ENCODE data around the gene MYRF. TPM values are rescaled to one million over a fixed set of nuclear protein-coding genes. Genes with fewer than 3 reads are reported as not detected.

MYRF gene
- total RNA-seq, 2 experiments from 2014 or later: 0.91 to 1.0 TPM

DNA sequence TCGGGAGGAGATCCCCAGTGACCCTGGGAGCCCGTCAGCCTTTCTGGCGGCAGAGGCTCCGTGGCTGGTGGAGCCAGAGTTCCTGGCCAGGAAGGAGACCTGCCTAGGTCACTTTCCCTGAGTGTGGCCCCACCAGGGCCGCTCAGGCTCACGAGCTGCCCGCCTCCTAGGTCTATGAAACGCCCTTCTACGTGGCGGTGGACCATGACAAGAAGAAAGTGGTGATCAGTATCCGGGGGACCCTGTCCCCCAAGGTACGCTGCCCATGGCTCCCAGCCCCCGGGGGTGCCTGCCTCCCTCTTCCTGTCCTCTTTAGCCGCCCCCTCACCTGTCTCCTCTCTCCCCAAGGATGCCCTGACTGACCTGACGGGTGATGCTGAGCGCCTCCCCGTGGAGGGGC lies 17.0 kb upstream of the MYRF start:
- CTCF ChIA-PET: no interaction called here

DNA sequence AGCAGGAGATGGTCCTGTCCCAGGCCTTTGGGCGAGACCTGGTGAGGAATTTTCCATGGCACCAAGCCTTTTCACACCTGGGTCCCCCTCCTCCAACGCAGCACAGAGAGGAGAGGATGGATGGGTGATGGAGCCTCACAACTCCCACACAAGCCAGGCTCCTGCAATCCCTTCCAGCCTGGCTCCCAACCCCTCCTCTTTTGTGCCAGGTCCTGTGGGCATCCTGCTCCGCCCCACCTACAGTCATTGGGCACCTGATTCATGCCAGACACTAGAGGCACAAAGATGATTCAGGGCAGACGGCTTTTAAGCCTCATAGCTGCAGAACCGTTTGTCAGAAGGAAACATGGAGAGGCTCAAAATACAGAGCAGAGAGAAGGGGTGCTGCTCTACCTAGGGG lies 16.1 kb upstream of the MYRF start:
- ChIA-PET CTCF (interaction anchor here (0.6 kb wide), 1 partner anchor 372 kb away, joined by 3 read pairs; no protein-coding TSS in a partner anchor), POLR2A (no interaction called here)

More for the DNA sequence above, 17.0 kb upstream of the MYRF start:
- POLR2A ChIA-PET: no interaction called here

DNA sequence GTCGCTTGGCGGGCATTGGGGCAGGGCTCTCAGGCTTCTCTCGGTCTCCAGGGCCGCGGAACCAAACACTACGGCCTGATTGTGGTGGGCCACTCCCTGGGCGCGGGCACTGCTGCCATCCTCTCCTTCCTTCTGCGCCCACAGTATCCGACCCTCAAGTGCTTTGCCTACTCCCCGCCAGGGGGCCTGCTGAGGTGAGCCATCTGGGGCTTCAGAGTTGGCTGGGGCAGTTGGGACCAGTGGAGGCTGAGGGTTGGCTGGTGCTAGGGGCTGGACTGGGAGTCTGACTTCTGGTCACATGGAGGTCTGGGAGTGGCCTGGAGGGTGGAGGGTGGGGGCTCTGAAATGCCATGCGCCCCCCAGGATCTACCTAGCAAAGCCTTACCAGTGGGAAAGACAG lies 15.3 kb upstream of the MYRF start:
- ChIA-PET POLR2A (no interaction called here), CTCF (no interaction called here)

DNA sequence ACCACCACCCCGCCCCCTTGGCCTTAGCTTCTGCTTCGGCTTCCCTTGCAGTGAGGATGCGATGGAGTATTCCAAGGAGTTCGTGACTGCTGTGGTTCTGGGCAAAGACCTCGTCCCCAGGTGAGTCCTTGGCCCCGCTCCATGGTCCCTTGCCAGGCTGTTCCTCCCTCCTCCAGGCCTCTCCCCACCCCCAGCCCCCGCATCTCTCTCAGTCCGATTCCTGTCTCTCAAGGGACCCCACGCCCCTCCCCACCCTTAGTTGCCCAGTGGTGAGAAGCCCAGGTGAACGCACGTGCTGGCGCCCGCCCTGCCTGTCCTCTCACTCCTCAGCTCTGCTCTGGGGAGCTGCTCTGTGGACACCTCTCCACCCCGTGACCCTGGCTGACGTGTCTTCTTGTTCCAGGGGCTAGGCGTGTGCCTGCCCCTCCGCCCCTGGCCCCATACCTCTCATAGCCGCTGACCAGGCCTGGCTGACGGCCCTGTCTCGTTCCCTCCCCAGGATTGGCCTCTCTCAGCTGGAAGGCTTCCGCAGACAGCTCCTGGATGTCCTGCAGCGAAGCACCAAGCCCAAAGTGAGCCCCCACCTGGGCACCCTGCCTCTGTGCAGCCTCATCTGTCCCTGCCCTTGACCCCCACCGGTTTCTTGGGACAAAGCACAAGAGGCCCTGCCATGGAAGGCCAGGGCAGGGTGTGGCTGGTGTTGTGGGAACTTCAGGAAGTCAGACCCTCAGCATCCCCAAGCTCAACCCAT lies 14.6 kb upstream of the MYRF start:
- ChIA-PET CTCF (no interaction called here), POLR2A (no interaction called here)

DNA sequence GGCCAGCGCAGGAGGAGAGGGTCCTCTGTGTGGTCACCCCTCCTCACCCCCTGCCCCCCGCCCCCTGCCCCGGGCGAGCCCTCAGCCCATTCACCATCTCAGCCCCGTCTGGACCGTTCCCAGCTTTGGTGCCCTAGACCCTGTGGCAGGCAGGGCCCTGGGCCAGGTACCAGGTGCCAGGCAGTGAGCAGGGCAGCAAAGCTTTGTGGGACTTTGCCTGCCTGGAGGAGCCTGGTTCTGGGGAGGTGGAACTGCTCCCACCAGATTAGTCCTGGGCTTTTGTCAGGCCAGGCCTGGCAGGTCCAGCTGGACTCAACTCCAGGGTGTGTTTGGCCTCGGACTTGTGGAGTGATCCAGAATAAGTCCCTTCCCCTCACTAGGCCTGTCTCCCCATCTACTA lies 13.7 kb upstream of the MYRF start:
- ChIA-PET POLR2A (no interaction called here), CTCF (no interaction called here)

DNA sequence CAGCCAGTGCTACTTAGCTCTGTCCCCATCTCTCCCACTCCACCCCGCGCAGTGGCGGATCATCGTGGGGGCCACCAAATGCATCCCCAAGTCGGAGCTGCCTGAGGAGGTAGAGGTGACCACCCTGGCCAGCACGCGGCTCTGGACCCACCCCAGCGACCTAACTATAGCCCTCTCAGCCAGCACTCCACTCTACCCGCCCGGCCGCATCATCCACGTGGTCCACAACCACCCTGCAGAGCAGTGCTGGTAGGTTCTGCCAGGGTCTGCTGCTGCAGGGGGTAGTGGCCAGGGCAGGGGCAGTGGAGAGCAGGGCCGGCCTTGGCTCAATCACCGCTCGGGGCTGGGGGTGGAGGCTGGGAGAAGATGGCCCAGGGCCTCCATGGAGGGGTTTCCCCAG lies 13.0 kb upstream of the MYRF start:
- POLR2A ChIA-PET: no interaction called here
- CTCF ChIA-PET: no interaction called here

DNA sequence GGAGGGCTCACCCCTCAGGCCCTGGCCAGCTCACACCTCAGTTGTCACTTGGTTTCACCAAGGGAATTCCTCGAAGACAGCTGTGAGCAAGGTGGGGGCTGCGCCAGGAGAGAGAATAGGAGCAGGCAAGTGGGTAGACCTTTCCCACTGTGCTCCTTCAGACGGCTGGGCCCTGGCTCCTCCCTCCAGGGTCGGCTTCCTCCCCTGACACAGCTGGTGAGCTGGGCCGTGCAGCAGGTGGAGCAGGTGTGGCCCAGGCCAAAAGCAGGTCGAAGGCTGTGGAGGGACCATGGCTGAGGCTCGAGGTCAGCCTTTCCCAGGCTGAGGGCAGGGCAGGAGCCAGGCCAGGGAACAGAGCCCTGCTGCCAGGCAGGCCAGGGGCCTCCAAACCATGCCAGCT lies 12.5 kb upstream of the MYRF start:
- POLR2A ChIA-PET: no interaction called here
- CTCF ChIA-PET: no interaction called here

DNA sequence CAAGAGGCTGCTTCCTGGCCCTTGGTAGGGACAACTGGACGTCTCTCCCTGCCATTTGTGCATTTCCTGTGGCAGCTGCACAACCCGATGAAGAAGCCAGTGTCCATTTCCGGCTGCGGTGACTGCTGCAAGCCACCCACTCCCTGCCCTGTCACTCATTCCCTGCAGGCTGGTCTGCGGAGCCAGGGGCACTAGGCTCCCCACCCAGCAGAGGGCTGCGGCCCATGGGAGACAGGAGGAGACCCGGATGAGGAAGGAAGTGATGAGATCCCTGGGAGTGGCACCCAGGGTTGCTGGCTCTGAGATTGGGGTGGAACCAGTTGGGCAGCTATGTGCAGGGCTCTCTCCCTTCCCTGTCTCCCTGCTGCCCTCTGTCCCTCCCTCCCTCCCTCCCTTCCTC lies 10.0 kb upstream of the MYRF start:
- POLR2A ChIA-PET: no interaction called here
- CTCF ChIA-PET: no interaction called here

DNA sequence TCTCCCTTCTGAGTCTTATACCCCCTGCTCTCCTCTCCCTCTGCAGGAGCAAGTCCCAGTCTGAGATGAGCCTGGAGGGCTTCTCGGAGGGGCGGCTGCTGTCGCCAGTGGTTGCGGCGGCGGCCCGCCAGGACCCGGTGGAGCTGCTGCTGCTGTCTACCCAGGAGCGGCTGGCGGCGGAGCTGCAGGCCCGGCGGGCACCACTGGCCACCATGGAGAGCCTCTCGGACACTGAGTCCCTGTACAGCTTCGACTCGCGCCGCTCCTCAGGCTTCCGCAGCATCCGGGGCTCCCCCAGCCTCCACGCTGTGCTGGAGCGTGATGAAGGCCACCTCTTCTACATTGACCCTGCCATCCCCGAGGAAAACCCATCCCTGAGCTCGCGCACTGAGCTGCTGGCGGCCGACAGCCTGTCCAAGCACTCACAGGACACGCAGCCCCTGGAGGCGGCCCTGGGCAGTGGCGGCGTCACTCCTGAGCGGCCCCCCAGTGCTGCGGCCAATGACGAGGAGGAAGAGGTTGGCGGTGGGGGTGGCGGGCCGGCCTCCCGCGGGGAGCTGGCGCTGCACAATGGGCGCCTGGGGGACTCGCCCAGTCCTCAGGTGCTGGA lies 8.8 kb upstream of the MYRF start:
- POLR2A ChIA-PET: interaction anchor here (0.7 kb wide), 1 partner anchor 8 kb away, joined by 6 read pairs; no protein-coding TSS in a partner anchor
- CTCF ChIA-PET: interaction anchor here (0.7 to 1.2 kb wide), 4 partner anchors 10 to 105 kb away, joined by 3 to 4 read pairs (median 3); no protein-coding TSS in a partner anchor

DNA sequence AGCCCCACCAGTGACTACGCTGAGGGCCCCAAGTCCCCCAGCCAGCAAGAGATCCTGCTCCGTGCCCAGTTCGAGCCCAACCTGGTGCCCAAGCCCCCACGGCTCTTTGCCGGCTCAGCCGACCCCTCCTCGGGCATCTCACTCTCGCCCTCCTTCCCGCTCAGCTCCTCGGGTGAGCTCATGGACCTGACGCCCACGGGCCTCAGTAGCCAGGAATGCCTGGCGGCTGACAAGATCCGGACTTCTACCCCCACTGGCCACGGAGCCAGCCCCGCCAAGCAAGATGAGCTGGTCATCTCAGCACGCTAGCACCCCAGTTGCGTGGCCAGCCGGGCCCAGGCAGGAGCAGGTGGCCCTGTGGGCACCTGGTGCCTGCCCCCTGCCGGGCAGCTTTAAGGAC lies 8.3 kb upstream of the MYRF start:
- POLR2A ChIA-PET: no interaction called here
- CTCF ChIA-PET: interaction anchor here (1.1 to 1.2 kb wide), 3 partner anchors 11 to 106 kb away, joined by 3 to 4 read pairs (median 3); no protein-coding TSS in a partner anchor

DNA sequence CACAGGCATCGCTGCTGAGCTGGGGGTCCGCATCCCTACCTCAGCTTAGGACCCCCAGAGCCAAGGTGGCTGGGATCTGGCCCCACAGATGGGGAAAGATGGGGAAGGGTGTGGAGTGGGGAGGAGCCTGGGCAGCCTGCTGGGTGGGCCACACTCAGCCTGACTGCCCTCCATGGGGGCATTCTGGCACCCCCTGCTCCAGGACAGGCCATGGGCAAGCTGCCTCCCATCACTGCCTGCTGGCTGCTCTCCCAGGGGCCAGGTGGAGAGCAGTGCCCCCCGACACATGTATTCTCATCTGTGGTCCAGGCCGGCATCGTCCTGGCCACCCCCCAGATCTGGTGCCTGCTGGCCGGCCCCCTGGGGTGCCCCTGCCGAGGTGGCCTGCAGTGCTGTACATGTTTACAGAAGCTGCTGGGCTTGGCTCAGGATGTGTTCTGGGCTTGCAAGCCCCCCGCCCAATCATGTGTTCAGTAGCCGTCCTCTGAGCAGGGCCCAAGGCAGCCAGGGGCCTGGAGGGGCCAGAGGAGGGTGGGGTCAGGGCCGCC lies 7.8 kb upstream of the MYRF start:
- CTCF ChIA-PET: interaction anchor here (1.1 kb wide), 2 partner anchors 71 to 106 kb away, joined by 3 read pairs; no protein-coding TSS in a partner anchor

DNA sequence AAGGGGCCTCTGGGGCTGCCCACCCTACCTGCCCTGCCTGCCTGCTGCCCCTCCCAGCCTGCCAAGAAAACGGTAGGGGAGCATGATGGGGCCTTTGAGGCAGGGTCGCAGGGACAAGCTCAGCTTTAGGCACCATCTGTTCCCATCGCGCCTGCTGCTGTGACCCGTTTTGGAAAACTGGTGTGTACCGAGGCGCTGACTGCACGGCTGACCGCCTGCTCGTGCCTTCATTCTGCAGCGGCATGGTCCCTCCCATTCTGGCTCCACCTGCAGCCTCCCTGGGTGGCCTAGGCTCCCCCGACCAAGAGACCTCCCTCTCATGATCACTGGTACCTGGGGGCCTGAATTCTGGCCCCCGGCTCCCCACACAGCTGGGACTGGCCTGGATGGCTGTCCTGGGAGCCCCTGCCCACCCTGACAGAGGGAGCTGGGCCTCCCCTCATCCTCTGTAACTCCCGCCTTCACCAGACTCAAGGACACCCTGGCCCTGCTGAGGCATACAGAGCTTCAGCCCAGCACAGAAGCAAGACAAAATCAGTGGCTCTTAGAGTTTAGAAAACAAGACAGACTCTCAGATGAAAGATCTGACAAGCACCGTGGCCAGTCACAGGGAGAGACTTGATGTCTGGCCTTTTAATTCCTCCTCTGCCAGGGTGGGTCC lies 6.5 kb upstream of the MYRF start:
- ChIA-PET POLR2A (no interaction called here), CTCF (no interaction called here)

More for the DNA sequence above, 7.8 kb upstream of the MYRF start:
- POLR2A ChIA-PET: no interaction called here

DNA sequence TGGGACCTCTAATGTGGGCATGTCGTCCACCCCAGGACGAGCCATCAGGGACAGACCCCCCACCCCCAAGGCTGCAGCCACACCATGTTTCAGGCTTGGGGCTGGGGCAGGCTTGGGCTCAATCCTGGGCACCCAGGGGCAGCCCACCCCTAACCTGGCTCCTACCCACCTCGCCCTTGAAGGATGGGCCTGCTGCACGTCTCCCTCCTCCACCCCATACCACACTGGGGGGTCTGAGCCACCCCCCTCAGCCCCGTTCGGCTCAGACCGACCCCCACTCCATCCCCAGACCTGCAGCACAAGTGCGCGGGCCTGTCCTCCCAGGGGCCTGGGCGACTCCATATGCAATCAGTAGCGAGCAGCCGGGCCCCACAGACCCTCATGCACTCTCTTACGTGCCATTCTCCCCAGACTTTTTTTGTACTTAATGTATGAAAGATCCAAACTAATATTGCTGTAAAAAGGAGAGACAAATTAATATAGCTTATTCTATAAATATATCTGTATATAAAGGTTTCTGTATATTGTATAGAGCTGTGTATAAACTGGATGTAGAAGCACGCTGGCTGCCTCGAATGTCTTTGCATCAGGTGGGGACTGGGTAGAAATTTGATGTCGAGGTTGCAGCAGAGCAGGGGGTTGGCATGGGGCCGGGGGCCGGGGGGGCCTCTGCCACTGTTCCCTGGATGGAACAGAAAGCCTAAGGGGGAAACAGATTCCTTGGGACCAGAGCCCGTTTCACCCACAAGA lies 5.8 kb upstream of the MYRF start:
- ChIA-PET POLR2A (no interaction called here), CTCF (interaction anchor here (0.6 to 0.8 kb wide), 3 partner anchors 13 to 79 kb away, joined by 3 to 4 read pairs (median 3); no protein-coding TSS in a partner anchor)

DNA sequence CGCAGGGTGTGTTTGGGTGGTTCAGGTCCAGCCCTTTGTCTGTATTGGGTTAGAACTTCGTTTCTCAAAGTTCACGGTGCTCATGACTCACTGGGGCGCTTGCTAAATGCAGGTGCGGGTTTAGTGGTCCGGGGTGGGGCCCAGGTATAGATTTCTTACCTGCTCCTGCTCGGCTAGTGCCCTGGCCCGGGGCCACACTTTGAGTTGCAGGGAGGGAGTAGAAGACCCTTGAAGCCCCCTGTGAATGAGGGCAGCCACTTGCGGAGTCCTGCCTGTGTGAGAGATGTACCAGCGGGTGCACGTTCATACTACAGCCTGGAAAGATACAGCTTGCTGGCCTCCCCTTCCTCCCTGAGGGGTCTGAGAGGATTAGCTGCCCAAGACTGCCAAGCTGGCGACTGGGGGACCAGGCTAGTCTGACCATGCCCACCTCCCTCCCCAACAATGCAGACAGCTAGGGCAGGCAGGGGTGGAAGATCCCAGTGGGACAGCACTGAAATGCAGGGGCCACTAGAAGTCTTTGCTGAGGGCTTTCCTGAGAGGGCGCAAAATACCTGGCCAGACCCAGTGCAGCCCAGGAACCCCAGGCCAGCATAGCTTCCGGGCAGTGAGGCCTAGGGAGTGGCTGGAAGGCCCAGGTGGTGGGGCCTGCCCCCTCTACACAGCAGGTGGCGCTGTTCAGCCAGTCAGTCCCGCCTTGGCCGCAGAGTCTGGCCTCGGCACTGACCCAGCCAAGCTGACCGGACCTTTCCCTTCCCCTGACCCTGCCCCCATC lies 5.1 kb upstream of the MYRF start:
- ChIA-PET CTCF (interaction anchor here (0.6 to 1.1 kb wide), 5 partner anchors 19 to 88 kb away, joined by 3 to 5 read pairs (median 3); no protein-coding TSS in a partner anchor), POLR2A (no interaction called here)

DNA sequence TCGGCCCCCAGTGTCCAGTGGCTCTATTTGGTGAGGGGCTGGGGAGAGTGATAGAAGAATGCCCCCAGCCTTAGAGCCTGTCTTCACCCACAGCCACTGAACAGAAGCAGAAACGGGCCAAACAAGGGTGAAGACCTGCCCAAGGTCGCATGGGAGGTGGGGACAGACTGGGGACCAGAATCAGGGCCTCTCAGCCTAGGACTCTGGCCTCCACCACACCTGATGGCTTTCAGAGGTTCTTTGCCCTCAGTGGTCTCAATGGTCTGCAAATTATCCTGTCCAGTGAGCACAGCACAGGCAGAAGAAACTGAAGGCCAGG lies 4.5 kb upstream of the MYRF start:
- ChIA-PET CTCF (interaction anchor here (0.7 to 1.1 kb wide), 3 partner anchors 19 to 34 kb away, joined by 3 read pairs; no protein-coding TSS in a partner anchor), POLR2A (no interaction called here)

DNA sequence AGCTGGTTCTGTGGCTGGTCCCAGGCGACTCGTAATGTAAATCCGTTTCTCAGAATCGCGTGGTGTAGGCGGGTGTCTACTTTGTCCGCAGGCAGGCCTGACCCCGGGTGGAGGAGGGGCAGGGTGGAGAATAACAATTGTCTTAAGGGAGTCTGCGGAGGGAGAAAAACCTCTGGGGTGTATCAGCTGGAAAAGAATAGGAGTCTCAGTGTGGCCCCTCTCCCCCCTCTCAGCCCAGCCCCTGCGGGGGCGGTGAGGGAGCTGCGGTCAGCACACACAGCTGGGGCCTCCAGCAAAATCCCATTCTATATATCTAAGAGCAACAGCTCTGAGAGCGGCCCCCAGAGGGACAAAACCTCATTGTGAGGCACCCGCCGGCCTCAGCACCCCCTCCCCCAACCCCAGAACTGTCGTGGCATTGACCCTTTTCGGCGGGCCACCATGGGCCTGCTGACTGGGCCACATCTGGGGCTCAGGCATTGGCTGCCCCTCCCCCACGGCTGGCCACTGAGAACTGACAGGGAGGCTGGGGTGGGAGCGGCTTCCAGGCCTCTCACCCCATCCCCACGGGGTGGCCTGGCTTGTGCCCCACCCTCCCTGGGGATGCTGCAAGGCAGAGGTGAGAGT lies 2.7 kb upstream of the MYRF start:
- CTCF ChIA-PET: interaction anchor here (0.8 to 1.7 kb wide), 6 partner anchors 16 to 359 kb away, joined by 3 to 6 read pairs (median 4); no protein-coding TSS in a partner anchor

DNA sequence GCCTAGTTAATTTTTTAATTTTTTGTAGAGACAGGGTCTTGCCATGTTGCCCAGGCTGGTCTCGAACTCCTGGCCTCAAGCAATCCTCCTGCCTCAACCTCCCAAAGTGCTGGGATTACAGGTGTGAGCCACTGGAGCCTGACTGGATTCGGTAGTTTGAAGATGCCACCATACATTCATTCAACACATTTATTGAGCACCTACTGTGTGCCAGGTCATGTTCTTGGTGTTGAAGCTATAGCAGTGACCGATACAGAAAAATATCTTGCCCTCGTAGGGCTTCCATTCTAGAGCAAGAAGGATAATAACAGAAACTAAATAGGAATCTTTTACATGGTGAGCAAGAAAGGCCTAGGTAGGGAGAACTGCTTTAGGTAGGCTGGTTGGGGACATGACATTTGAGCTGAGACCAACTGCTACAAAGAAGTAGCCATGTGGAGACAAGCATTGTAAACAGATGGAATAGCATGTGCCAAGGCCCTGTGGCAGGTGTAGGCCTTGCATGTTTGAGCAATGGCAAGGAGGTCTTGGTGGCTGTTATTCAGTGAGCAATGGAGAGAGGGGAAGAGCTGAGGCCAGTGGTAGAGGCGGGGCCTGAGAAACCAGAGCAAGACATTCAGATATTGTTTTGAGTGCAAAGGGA lies 1.7 kb upstream of the MYRF start:
- CTCF ChIA-PET: interaction anchor here (0.6 to 1.7 kb wide), 4 partner anchors 22 to 360 kb away, joined by 3 to 6 read pairs (median 4); no protein-coding TSS in a partner anchor
- POLR2A ChIA-PET: no interaction called here

More for the DNA sequence above, 2.7 kb upstream of the MYRF start:
- POLR2A ChIA-PET: no interaction called here

DNA sequence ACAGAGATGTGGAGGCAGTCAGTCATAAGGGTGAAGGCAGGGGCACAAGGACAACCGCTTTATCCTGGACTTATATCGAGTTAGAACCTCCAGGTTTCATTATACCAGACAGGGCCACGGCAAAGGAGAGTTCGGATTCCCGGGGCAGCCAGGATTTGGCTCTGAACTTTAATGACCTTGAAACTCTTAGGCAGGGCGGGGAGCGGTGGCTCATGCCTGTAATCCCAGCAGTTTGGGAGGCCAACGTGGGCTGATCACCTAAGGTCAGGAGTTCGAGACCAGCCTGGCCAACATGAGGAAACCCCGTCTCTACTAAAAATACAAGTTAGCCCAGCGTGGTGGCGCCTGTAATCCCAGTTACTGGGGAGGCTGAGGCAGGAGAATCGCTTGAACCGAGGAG lies 1.1 kb upstream of the MYRF start:
- ChIA-PET POLR2A (interaction anchor here (0.6 kb wide), 1 partner anchor 8 kb away, joined by 6 read pairs; no protein-coding TSS in a partner anchor), CTCF (interaction anchor here (0.9 kb wide), 1 partner anchor 21 kb away, joined by 6 read pairs; no protein-coding TSS in a partner anchor)
